ENCODE measurements around the gene RRP15.

GRCh38 chr1:218364028-218364710 is 79.1 kb downstream of the RRP15 start:
- no peak for TF ChIP-seq CTCF (IDR thresholded peaks at IDR 0.05; ENCODE audit: low read depth, low read length)
- TF ChIP-seq POLR2A (IDR thresholded peaks at IDR 0.05; ENCODE audit: extremely low read depth, insufficient read length), result no peak
- TF ChIP-seq MAX (IDR thresholded peaks at IDR 0.05; ENCODE audit: low read depth, low read length), result no peak

Measured in NB4 (cell line).